ENCODE measurements around the gene ATG2A.

Gene ATG2A

GRCh38 chr11:64858467-64859263, 58.3 kb downstream of the ATG2A start:
- H3K36me3 Mint-ChIP-seq, result peaks cover 51 to 59% of the 10 kb centered on the region in 2 donors
- no peaks in the 10 kb centered on the region for H3K27me3 Mint-ChIP-seq
- H3K9me3 Mint-ChIP-seq, result no peaks in the 10 kb centered on the region
- ATAC-seq (replicated peaks) (peak; percentile 49 to 61), DNase-seq (peak; percentile 60)
- peaks cover 62 to 92% of the 10 kb centered on the region in 2 donors for H3K4me1 Mint-ChIP-seq
- peak overlapping the region; percentile 68 to 76 for H3K4me3 Mint-ChIP-seq
- peak overlapping the region; percentile 97 for H3K27ac Mint-ChIP-seq

- no peak for ATAC-seq (replicated peaks)
- H3K27me3 Mint-ChIP-seq, result no peaks in the 10 kb centered on the region
- H3K36me3 Mint-ChIP-seq, result peaks cover 61 to 70% of the 10 kb centered on the region in 2 donors
- no peak for DNase-seq
- H3K27ac Mint-ChIP-seq, result peak overlapping the region; percentile 76
- H3K4me1 Mint-ChIP-seq, result peaks cover 70 to 92% of the 10 kb centered on the region in 2 donors
- H3K4me3 Mint-ChIP-seq, result peak overlapping the region in 1 of 2 donors; percentile 36
- no peaks in the 10 kb centered on the region for H3K9me3 Mint-ChIP-seq
Measured at GRCh38 chr11:64857485-64857884, 59.5 kb downstream of the ATG2A start.

GRCh38 chr11:64856382-64857227, 60.4 kb downstream of the ATG2A start:
- H3K36me3 Mint-ChIP-seq, result peaks cover 63 to 70% of the 10 kb centered on the region in 2 donors
- ATAC-seq (replicated peaks) (peak; percentile 27 to 35), DNase-seq (peak; percentile 83)
- peak overlapping the region; percentile 71 to 73 for H3K4me3 Mint-ChIP-seq
- no peaks in the 10 kb centered on the region for H3K9me3 Mint-ChIP-seq
- H3K4me1 Mint-ChIP-seq, result peaks cover 75 to 92% of the 10 kb centered on the region in 2 donors
- H3K27me3 Mint-ChIP-seq, result no peaks in the 10 kb centered on the region
- H3K27ac Mint-ChIP-seq, result peak overlapping the region; percentile 94

- Mint-ChIP-seq H3K36me3 (peaks cover 62 to 66% of the 10 kb centered on the region in 2 donors), H3K27me3 (no peaks in the 10 kb centered on the region), H3K4me3 (peak overlapping the region; percentile 71 to 73), H3K4me1 (peaks cover 78 to 93% of the 10 kb centered on the region in 2 donors), H3K27ac (peak overlapping the region; percentile 94), H3K9me3 (no peaks in the 10 kb centered on the region)
- ATAC-seq (replicated peaks), result no peak
- DNase-seq, result no peak
Measured at GRCh38 chr11:64855596-64856304, 61.3 kb downstream of the ATG2A start.

GRCh38 chr11:64854534-64855502, 62.2 kb downstream of the ATG2A start:
- Mint-ChIP-seq H3K36me3 (peaks cover 58 to 59% of the 10 kb centered on the region in 2 donors), H3K27me3 (no peaks in the 10 kb centered on the region), H3K4me3 (peak overlapping the region; percentile 71 to 75), H3K4me1 (peaks cover 75 to 93% of the 10 kb centered on the region in 2 donors), H3K9me3 (no peaks in the 10 kb centered on the region), H3K27ac (peak overlapping the region; percentile 94)
- ATAC-seq (replicated peaks) (no peak), DNase-seq (no peak)

- no peaks in the 10 kb centered on the region for H3K9me3 Mint-ChIP-seq
- H3K4me3 Mint-ChIP-seq, result peak overlapping the region; percentile 71 to 75
- peaks cover 55 to 56% of the 10 kb centered on the region in 2 donors for H3K36me3 Mint-ChIP-seq
- DNase-seq (no peak), ATAC-seq (replicated peaks) (no peak)
- H3K4me1 Mint-ChIP-seq, result peaks cover 74 to 93% of the 10 kb centered on the region in 2 donors
- no peaks in the 10 kb centered on the region for H3K27me3 Mint-ChIP-seq
- H3K27ac Mint-ChIP-seq, result peak overlapping the region; percentile 97
Measured at GRCh38 chr11:64854157-64854533, 62.9 kb downstream of the ATG2A start.

- peak overlapping the region; percentile 97 for H3K27ac Mint-ChIP-seq
- peaks cover 52% of the 10 kb centered on the region in 2 donors for H3K36me3 Mint-ChIP-seq
- no peak for ATAC-seq (replicated peaks)
- DNase-seq, result no peak
- peaks cover 74 to 93% of the 10 kb centered on the region in 2 donors for H3K4me1 Mint-ChIP-seq
- H3K9me3 Mint-ChIP-seq, result no peaks in the 10 kb centered on the region
- H3K27me3 Mint-ChIP-seq, result no peaks in the 10 kb centered on the region
- H3K4me3 Mint-ChIP-seq, result peak overlapping the region; percentile 75 to 80
Measured at GRCh38 chr11:64853709-64854108, 63.3 kb downstream of the ATG2A start.

- DNase-seq, result peak; percentile 52
- H3K4me1 Mint-ChIP-seq, result peaks cover 78 to 95% of the 10 kb centered on the region in 2 donors
Measured at GRCh38 chr11:64852804-64853509, 64.1 kb downstream of the ATG2A start.

GRCh38 chr11:64851831-64852351, 65.1 kb downstream of the ATG2A start:
- H3K36me3 Mint-ChIP-seq, result peaks cover 42 to 44% of the 10 kb centered on the region in 2 donors
- no peaks in the 10 kb centered on the region for H3K9me3 Mint-ChIP-seq
- H3K4me3 Mint-ChIP-seq, result peak overlapping the region; percentile 75 to 80
- H3K4me1 Mint-ChIP-seq, result peaks cover 80 to 96% of the 10 kb centered on the region in 2 donors
- H3K27me3 Mint-ChIP-seq, result no peaks in the 10 kb centered on the region
- peak overlapping the region; percentile 97 for H3K27ac Mint-ChIP-seq
- DNase-seq, result peak; percentile 80
- ATAC-seq (replicated peaks), result peak; percentile 45 to 49

More at GRCh38 chr11:64852804-64853509, 64.1 kb downstream of the ATG2A start:
- peak in 1 of 2 donors; percentile 7 for ATAC-seq (replicated peaks)
- Mint-ChIP-seq H3K36me3 (peaks cover 47 to 48% of the 10 kb centered on the region in 2 donors), H3K27ac (peak overlapping the region; percentile 97), H3K27me3 (no peaks in the 10 kb centered on the region), H3K4me3 (peak overlapping the region; percentile 75 to 80), H3K9me3 (no peaks in the 10 kb centered on the region)

- Mint-ChIP-seq H3K9me3 (no peaks in the 10 kb centered on the region), H3K4me1 (peaks cover 72 to 90% of the 10 kb centered on the region in 2 donors), H3K27ac (peak overlapping the region; percentile 97), H3K27me3 (no peaks in the 10 kb centered on the region), H3K36me3 (peaks cover 34 to 39% of the 10 kb centered on the region in 2 donors), H3K4me3 (peak overlapping the region; percentile 57 to 75)
- DNase-seq, result peak; percentile 93
- ATAC-seq (replicated peaks), result peak; percentile 72 to 78
Measured at GRCh38 chr11:64850979-64851567, 65.9 kb downstream of the ATG2A start.

GRCh38 chr11:64849598-64850356, 67.2 kb downstream of the ATG2A start:
- peak overlapping the region; percentile 76 for H3K27ac Mint-ChIP-seq
- H3K4me3 Mint-ChIP-seq, result peak overlapping the region; percentile 23 to 35
- H3K36me3 Mint-ChIP-seq, result peaks cover 21 to 26% of the 10 kb centered on the region in 2 donors
- no peak for DNase-seq
- H3K4me1 Mint-ChIP-seq, result peaks cover 62 to 83% of the 10 kb centered on the region in 2 donors
- no peaks in the 10 kb centered on the region for H3K27me3 Mint-ChIP-seq
- no peaks in the 10 kb centered on the region for H3K9me3 Mint-ChIP-seq
- no peak for ATAC-seq (replicated peaks)
